ENCODE measurements around the gene SGSH. TPM values are rescaled to one million over a fixed set of nuclear protein-coding genes. Genes with fewer than 3 reads are reported as not detected.
A peak's percentile ranks its signal among the peaks of the same experiment; 100 is the strongest.

Gene SGSH
- total and polyA plus RNA-seq, 4 donors = 11.1 to 61.3 (median 42.7) TPM

DNA sequence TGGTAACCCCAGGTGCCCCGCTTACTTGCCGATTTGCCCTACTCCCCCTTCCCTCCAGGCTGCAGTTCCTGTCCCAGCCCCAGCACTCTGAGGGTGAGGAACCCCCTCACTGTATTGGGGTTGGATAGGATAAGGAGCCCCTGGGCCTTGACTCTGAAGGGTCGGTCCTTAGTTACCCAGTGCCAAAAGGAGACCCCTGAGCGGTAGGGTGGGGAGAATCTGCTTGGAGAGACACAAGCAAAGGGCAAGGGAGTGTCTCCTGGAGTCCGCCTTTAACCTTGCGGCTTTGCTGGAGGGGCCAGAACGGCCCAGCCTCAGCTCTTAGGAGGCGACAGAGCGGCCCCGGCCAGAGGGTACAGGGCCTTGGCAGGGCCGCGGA, 37.3 kb downstream of the SGSH start:
- WGBS, 2 donors = 84 to 87% methylated on average over 12 of the region's 12 CpGs
- no peaks in the 10 kb centered on the region for H3K27me3 ChIP-seq (ENCODE audit: control insufficient read depth in 1 of 2, insufficient read depth in 2 of 2, low read length in 1 of 2)
- no peaks in the 10 kb centered on the region for H3K9me3 ChIP-seq (ENCODE audit: control insufficient read depth, low read length)
- no peak for ATAC-seq (ENCODE audit: low FRiP score)
- no peak overlapping the region for H3K27ac ChIP-seq (ENCODE audit: low read depth in 1 of 2, low read length in 2 of 2)
- no peak for DNase-seq
- no peak overlapping the region for H3K4me3 ChIP-seq (ENCODE audit: low read length in 2 of 2)
- H3K4me1 ChIP-seq (ENCODE audit: control insufficient read depth in 1 of 2, insufficient read depth in 2 of 2, low read length in 2 of 2) = no peaks in the 10 kb centered on the region
- intact Hi-C loops (cut with DNase I) = no loop called here
- no peaks in the 10 kb centered on the region for H3K36me3 ChIP-seq (ENCODE audit: control insufficient read depth in 1 of 2, insufficient read depth in 2 of 2, low read length in 1 of 2)

DNA sequence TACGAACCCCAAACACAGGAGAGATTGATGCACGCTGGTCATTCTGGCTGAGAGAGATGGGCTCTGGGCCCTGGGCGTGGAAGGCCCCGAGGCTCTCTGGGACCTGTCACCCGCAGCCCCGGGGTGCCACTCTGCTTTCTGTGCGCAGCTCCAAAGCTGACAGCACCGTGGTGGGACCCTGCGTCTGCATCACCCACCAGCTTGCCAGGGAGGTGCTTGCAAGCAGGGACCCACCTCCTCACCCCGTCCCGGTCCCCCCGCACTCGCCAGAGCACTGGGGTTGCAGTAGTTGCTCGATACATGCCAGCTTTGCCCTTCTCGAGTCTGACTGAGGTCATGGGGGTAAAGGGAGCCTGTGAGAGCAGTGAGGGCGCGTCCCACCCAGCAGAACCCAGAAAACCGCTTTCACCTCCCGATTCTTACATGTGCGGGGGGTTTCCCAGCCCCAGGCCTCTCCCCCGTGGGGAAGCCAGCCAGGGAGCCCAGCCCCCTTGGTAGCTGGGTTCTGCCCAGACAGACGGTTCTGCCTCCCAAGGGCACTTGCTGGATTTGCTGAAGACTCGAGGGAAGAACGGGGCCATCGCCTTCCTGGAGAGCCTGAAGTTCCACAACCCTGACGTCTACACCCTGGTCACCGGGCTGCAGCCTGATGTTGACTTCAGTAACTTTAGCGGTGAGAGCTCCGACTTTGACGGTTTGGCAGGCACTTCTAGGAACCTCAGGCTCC, 37.9 kb downstream of the SGSH start:
- no peak overlapping the region for H3K27ac ChIP-seq (ENCODE audit: low read depth in 1 of 2, low read length in 2 of 2)
- intact Hi-C loops (cut with DNase I) = no loop called here
- H3K4me3 ChIP-seq (ENCODE audit: low read length in 2 of 2) = no peak overlapping the region
- 86 to 88% methylated on average over 30 of the region's 30 CpGs for WGBS, 2 donors
- no peaks in the 10 kb centered on the region for H3K4me1 ChIP-seq (ENCODE audit: control insufficient read depth in 1 of 2, insufficient read depth in 2 of 2, low read length in 2 of 2)
- peak; percentile 27 for ATAC-seq (ENCODE audit: low FRiP score)
- no peaks in the 10 kb centered on the region for H3K36me3 ChIP-seq (ENCODE audit: control insufficient read depth in 1 of 2, insufficient read depth in 2 of 2, low read length in 1 of 2)
- no peaks in the 10 kb centered on the region for H3K27me3 ChIP-seq (ENCODE audit: control insufficient read depth in 1 of 2, insufficient read depth in 2 of 2, low read length in 1 of 2)
- DNase-seq = no peak
- H3K9me3 ChIP-seq (ENCODE audit: control insufficient read depth, low read length) = no peaks in the 10 kb centered on the region

DNA sequence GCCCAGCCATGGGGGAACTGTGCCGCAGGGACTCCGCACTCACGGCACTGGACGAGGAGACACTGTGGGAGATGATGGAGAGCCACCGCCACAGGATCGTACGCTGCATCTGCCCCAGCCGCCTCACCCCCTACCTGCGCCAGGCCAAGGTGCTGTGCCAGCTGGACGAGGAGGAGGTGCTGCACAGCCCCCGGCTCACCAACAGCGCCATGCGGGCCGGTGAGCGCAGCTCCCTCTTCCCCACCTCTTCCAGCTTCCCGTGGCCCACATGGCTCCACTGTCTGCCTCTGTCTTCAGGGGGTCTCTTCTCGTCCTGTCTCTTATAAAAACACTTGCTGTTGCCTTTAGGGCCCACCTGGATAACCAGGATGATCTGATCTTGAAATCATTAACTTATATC, 38.7 kb downstream of the SGSH start:
- Histone ChIP-seq H3K27me3 (ENCODE audit: control insufficient read depth in 1 of 2, insufficient read depth in 2 of 2, low read length in 1 of 2) (no peaks in the 10 kb centered on the region), H3K36me3 (ENCODE audit: control insufficient read depth in 1 of 2, insufficient read depth in 2 of 2, low read length in 1 of 2) (no peaks in the 10 kb centered on the region), H3K9me3 (ENCODE audit: control insufficient read depth, low read length) (no peaks in the 10 kb centered on the region), H3K4me3 (ENCODE audit: low read length in 2 of 2) (no peak overlapping the region), H3K27ac (ENCODE audit: low read depth in 1 of 2, low read length in 2 of 2) (no peak overlapping the region), H3K4me1 (ENCODE audit: control insufficient read depth in 1 of 2, insufficient read depth in 2 of 2, low read length in 2 of 2) (no peaks in the 10 kb centered on the region)
- no peak for ATAC-seq (ENCODE audit: low FRiP score)
- no peak for DNase-seq
- WGBS, 2 donors = 90 to 91% methylated on average over 17 of the region's 17 CpGs
- intact Hi-C loops (cut with DNase I) = no loop called here

DNA sequence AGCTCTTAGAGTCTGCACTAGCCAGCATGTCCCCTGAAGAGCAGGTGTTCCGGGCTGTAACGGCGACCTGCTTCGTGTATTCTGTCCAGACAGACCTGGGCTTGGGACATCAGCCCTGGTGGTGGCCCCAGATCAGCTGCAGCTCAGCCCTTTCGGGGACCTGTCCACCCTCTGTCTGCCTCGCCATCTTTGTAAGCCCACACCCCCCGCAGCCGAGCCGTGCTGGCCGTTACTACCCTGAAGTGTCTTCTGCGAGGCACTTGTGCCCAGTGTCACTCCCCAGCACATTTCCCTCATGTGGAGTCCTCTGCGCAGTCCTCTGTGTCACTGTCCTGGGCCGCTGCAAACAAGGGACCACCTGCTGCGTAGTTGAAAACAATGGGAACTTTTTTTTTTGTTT, 39.9 kb downstream of the SGSH start:
- DNase-seq = no peak
- no peak overlapping the region for H3K4me3 ChIP-seq (ENCODE audit: low read length in 2 of 2)
- no peaks in the 10 kb centered on the region for H3K4me1 ChIP-seq (ENCODE audit: control insufficient read depth in 1 of 2, insufficient read depth in 2 of 2, low read length in 2 of 2)
- intact Hi-C loops (cut with DNase I) = no loop called here
- WGBS, 2 donors = 82 to 87% methylated on average over 14 of the region's 14 CpGs
- no peak for ATAC-seq (ENCODE audit: low FRiP score)
- no peak overlapping the region for H3K27ac ChIP-seq (ENCODE audit: low read depth in 1 of 2, low read length in 2 of 2)
- no peaks in the 10 kb centered on the region for H3K36me3 ChIP-seq (ENCODE audit: control insufficient read depth in 1 of 2, insufficient read depth in 2 of 2, low read length in 1 of 2)
- no peaks in the 10 kb centered on the region for H3K27me3 ChIP-seq (ENCODE audit: control insufficient read depth in 1 of 2, insufficient read depth in 2 of 2, low read length in 1 of 2)
- no peaks in the 10 kb centered on the region for H3K9me3 ChIP-seq (ENCODE audit: control insufficient read depth, low read length)

DNA sequence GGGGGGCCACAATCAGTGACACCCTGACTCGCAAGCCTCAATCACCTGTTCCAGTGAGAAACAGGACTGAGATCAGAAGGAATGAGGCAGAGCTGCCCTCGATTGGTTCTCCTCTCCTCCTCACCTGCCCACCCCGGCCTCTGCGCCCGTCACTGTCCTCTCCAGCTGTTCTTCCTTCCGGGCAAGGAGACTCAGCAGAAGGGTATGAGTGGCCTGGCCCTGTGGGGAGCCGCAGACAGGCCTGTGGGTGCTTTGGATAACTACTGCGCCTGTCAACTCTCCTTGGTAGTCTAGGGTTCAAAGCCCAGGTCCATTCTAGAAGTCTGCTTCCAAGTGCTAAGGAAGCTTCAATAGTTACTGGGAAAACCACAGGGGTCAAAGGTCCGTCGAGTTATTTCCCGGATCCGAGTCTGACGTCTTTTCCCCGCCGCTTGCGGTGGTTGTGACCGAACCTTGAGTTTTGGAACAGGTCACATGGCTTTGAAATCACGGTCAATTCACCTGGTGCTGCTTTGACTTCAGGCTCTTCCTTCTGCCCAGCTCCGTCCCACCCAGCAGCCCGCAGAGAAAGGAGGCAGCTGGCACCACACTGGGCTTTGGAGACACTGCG, 42.0 kb downstream of the SGSH start:
- no peaks in the 10 kb centered on the region for H3K9me3 ChIP-seq (ENCODE audit: control insufficient read depth, low read length)
- intact Hi-C loops (cut with DNase I) = no loop called here
- no peaks in the 10 kb centered on the region for H3K36me3 ChIP-seq (ENCODE audit: control insufficient read depth in 1 of 2, insufficient read depth in 2 of 2, low read length in 1 of 2)
- WGBS, 2 donors = 86 to 88% methylated on average over 21 of the region's 21 CpGs
- ATAC-seq (ENCODE audit: low FRiP score) = no peak
- H3K27ac ChIP-seq (ENCODE audit: low read depth in 1 of 2, low read length in 2 of 2) = no peak overlapping the region
- no peaks in the 10 kb centered on the region for H3K27me3 ChIP-seq (ENCODE audit: control insufficient read depth in 1 of 2, insufficient read depth in 2 of 2, low read length in 1 of 2)
- no peak overlapping the region for H3K4me3 ChIP-seq (ENCODE audit: low read length in 2 of 2)
- DNase-seq = no peak
- no peaks in the 10 kb centered on the region for H3K4me1 ChIP-seq (ENCODE audit: control insufficient read depth in 1 of 2, insufficient read depth in 2 of 2, low read length in 2 of 2)

DNA sequence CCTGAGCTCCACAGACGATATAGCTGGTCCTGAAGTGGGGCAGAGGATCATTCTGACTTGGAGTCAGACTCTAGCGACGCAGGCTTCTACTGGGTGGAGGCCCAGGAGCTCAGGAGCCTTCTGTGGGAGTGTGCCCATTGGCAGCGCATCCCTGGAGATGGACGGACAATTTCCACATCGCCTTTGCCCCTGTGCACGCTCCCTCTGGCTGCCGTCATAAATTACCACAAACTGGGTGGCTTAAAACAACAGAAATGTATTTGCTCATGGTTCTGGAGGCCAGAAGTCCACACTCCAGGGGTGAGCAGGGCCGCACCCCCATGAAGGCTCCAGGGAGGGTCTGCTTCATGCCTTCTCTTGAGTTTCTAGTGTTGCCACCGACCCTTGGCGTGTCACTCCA, 43.4 kb downstream of the SGSH start:
- Histone ChIP-seq H3K36me3 (ENCODE audit: control insufficient read depth in 1 of 2, insufficient read depth in 2 of 2, low read length in 1 of 2) (no peaks in the 10 kb centered on the region), H3K4me3 (ENCODE audit: low read length in 2 of 2) (no peak overlapping the region), H3K27me3 (ENCODE audit: control insufficient read depth in 1 of 2, insufficient read depth in 2 of 2, low read length in 1 of 2) (no peaks in the 10 kb centered on the region), H3K4me1 (ENCODE audit: control insufficient read depth in 1 of 2, insufficient read depth in 2 of 2, low read length in 2 of 2) (no peaks in the 10 kb centered on the region), H3K27ac (ENCODE audit: low read depth in 1 of 2, low read length in 2 of 2) (no peak overlapping the region), H3K9me3 (ENCODE audit: control insufficient read depth, low read length) (no peaks in the 10 kb centered on the region)
- intact Hi-C loops (cut with DNase I) = no loop called here
- ATAC-seq (ENCODE audit: low FRiP score) (no peak), DNase-seq (no peak)
- 78 to 84% methylated on average over 11 of the region's 11 CpGs for WGBS, 2 donors

DNA sequence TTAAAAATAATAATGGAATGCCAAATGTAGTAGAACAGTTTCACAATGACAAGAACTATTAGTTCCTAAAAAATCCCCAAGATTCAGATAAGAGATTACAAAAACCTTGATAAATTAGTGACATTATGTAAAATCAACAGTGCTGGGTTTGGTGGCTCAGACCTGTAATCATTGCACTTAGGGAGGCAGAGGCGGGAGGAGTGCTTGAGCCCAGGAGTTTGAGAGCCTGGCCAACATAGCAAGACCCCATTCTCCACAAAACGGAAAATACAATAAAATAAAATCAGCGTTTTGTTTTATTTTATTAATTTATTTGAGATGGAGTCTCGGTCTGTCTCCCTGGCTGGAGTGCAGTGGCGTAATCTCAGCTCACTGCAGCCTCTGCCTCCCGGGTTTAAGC, 46.2 kb downstream of the SGSH start:
- 94 to 95% methylated on average over 6 of the region's 6 CpGs for WGBS, 2 donors
- no peak for DNase-seq
- Histone ChIP-seq H3K4me3 (ENCODE audit: low read length in 2 of 2) (no peak overlapping the region), H3K27ac (ENCODE audit: low read depth in 1 of 2, low read length in 2 of 2) (no peak overlapping the region), H3K4me1 (ENCODE audit: control insufficient read depth in 1 of 2, insufficient read depth in 2 of 2, low read length in 2 of 2) (no peaks in the 10 kb centered on the region), H3K27me3 (ENCODE audit: control insufficient read depth in 1 of 2, insufficient read depth in 2 of 2, low read length in 1 of 2) (no peaks in the 10 kb centered on the region), H3K9me3 (ENCODE audit: control insufficient read depth, low read length) (no peaks in the 10 kb centered on the region), H3K36me3 (ENCODE audit: control insufficient read depth in 1 of 2, insufficient read depth in 2 of 2, low read length in 1 of 2) (no peaks in the 10 kb centered on the region)
- intact Hi-C loops (cut with DNase I) = no loop called here
- no peak for ATAC-seq (ENCODE audit: low FRiP score)

DNA sequence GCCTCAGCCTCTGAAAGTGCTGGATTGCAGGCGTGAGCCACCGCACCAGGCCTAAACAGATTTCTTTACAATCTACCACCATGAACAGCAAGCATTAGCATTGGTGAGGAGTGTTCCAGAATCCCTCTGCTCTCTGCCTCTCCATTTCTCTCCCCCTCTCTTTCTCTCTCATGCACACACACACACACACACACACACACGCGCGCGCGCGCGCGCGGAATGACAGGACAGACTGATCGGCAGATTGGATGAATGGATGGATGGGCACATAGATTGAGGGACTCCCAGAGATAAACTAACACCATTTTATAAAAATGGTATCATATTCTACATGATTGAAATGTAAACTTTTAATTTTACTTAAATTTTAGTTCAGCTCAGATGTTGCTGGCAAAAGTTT, 47.0 kb downstream of the SGSH start:
- DNase-seq (no peak), ATAC-seq (ENCODE audit: low FRiP score) (no peak)
- H3K27ac ChIP-seq (ENCODE audit: low read depth in 1 of 2, low read length in 2 of 2) = no peak overlapping the region
- H3K4me3 ChIP-seq (ENCODE audit: low read length in 2 of 2) = no peak overlapping the region
- no peaks in the 10 kb centered on the region for H3K36me3 ChIP-seq (ENCODE audit: control insufficient read depth in 1 of 2, insufficient read depth in 2 of 2, low read length in 1 of 2)
- 79 to 89% methylated on average over 12 of the region's 12 CpGs for WGBS, 2 donors
- H3K9me3 ChIP-seq (ENCODE audit: control insufficient read depth, low read length) = no peaks in the 10 kb centered on the region
- H3K27me3 ChIP-seq (ENCODE audit: control insufficient read depth in 1 of 2, insufficient read depth in 2 of 2, low read length in 1 of 2) = no peaks in the 10 kb centered on the region
- no peaks in the 10 kb centered on the region for H3K4me1 ChIP-seq (ENCODE audit: control insufficient read depth in 1 of 2, insufficient read depth in 2 of 2, low read length in 2 of 2)
- intact Hi-C loops (cut with DNase I) = no loop called here

DNA sequence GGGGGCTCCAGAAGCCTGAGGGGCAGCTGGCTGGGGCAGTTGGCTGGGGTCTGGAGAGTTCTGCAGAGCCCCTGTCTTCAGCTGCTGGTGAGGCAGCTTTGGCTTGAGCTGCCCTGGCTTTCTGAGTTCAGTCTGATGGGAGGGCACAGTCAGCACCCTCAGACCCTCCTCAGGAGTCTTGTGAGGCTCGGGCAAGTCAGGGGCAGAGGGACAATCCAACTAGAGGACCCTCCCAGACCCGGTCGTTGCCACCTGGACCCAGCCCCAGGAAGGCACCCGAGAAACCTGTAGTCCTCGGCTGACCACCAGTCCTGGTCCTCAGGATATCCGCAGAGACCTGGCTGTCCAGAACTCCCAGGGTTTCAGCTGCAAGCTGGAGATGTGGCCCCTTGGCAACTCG, 48.5 kb downstream of the SGSH start:
- no peak overlapping the region for H3K4me3 ChIP-seq (ENCODE audit: low read length in 2 of 2)
- H3K4me1 ChIP-seq (ENCODE audit: control insufficient read depth in 1 of 2, insufficient read depth in 2 of 2, low read length in 2 of 2) = no peaks in the 10 kb centered on the region
- no peaks in the 10 kb centered on the region for H3K27me3 ChIP-seq (ENCODE audit: control insufficient read depth in 1 of 2, insufficient read depth in 2 of 2, low read length in 1 of 2)
- no peaks in the 10 kb centered on the region for H3K9me3 ChIP-seq (ENCODE audit: control insufficient read depth, low read length)
- ATAC-seq (ENCODE audit: low FRiP score) (no peak), DNase-seq (no peak)
- no peak overlapping the region for H3K27ac ChIP-seq (ENCODE audit: low read depth in 1 of 2, low read length in 2 of 2)
- H3K36me3 ChIP-seq (ENCODE audit: control insufficient read depth in 1 of 2, insufficient read depth in 2 of 2, low read length in 1 of 2) = no peaks in the 10 kb centered on the region
- WGBS, 2 donors = 88 to 89% methylated on average over 7 of the region's 7 CpGs
- intact Hi-C loops (cut with DNase I) = no loop called here
